Renal cortical epithelial cell (primary cell): ENCODE measurements around the gene FBXO33. TPM values are rescaled to one million over a fixed set of nuclear protein-coding genes. Genes with fewer than 3 reads are reported as not detected.
"Not testable (repeated sequence)": the region's sequence is repeated elsewhere in the genome, so short reads cannot be mapped to it uniquely, and the experiment has no call there.

Source experiments
- DNase-seq: peaks from one replicate; pipeline ENCODE4 v3.0.0-alpha.2; 2011; ENCODE audit warnings: low read depth
- total RNA-seq: library from RNA; depleted of rRNA; stranded (reverse); fragments of >200 nt; gene quantifications from 2 replicates; pipeline ENCODE4 v1.2.3, GENCODE V29; 2014

Gene FBXO33
- total RNA-seq, 1 donor from 2014 or later = 22.4 TPM

GRCh38 chr14:39370415-39370814 lies 61.8 kb downstream of the FBXO33 start:
- no peak for DNase-seq

GRCh38 chr14:39369029-39369428 lies 63.2 kb downstream of the FBXO33 start:
- no peak for DNase-seq

GRCh38 chr14:39368261-39368959 lies 63.8 kb downstream of the FBXO33 start:
- peak; percentile 61 for DNase-seq

- no peak for DNase-seq
These were observed 64.9 kb downstream of the FBXO33 start for GRCh38 chr14:39367387-39367751.

GRCh38 chr14:39366460-39367386 lies 65.5 kb downstream of the FBXO33 start:
- DNase-seq = no peak

DNA sequence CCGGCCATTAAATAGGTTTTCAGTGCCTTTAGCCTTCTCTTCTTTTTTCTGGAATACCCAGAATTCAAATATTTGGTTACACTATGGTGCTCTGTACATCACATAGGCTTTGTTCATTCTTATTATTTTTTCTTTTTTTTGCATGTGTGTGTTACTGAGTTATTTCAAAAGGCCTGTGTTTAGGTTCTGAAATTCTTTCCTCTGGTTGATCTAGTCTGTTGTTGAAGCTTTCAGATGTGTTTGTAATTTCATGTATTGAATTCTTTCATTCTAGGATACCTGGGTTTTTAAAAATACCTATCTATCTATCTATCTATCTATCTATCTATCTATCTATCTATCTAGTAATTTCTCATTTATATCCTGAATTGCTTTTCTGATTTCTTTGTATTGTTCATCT lies 66.9 kb downstream of the FBXO33 start:
- DNase-seq = no peak

DNA sequence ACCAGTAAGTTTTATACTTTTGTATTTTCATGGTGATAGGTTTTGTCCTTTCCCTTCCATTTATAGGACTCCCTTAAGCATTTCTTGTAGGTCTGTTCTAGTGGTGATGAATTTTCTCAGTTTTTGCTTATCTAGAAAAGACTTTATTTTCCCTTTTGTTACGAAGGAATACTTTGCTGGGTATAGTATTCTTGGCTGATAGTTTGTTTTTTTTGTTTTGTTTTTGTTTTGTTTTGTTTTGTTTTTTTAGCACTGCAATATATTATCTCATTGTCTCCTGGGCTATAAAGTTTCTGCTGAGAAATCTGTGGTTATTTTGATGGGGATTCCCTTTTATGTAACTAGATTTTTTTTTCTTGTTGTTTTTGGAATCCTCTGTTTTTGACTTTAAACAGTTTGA lies 67.7 kb downstream of the FBXO33 start:
- no peak for DNase-seq

DNA sequence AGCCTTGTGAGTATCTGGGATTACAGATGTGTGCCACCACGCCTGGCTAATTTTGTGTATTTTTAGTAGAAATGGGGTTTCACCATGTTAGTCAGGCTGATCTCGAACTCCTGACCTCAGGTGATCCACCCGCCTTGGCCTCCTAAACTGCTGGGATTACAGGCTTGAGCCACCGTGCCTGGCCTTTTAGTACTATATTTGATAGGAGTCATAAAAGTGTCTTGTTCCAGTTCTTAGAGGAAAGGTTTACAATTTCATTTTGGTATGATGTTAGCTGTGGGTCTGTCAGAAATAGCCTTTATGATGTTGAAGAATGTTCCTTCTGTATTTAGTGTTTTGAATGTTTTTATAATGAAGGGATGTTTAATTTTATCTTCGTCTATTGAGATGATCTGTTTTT lies 70.7 kb downstream of the FBXO33 start:
- not testable (repeated sequence) for DNase-seq

DNA sequence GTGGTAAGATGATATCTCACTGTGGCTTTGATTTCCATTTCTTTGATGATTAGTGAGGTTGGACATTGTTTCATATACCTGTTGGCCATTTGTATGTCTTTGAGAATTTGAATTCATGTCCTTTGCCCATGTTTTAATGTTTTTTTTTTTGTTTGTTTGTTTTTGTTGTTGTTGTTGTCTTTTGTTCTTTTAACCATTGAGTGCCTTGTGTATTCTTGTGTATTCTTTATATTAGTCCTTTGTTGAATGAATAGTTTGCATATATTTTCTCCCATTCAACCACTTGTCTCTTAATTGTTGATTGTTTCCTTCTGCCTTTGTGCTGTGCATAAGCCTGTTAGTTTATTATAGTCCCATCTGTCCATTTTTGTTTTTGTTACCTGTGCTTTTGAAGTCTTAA lies 71.9 kb downstream of the FBXO33 start:
- DNase-seq = no peak

- not testable (repeated sequence) for DNase-seq
These were observed 73.2 kb downstream of the FBXO33 start for GRCh38 chr14:39359069-39359468.

DNA sequence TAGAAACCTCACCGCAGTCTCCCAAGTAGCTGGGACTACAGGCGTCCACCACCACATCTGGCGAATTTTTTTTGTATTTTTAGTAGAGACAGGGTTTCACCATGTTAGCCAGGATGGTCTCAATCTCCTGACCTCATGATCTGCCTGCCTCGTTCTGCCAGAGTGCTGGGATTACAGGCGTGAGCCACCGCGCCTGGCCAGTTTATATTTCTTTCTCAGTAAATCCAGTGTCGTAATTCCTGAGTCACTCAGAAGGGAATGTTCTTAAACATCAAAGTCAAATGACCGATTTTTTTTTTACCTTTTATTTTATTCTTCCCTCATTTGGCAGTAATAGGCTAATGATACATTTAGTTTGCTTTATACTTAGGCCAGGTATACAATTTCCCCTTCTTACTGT lies 80.5 kb downstream of the FBXO33 start:
- no peak for DNase-seq

- DNase-seq = no peak
These were observed 81.4 kb downstream of the FBXO33 start for GRCh38 chr14:39350866-39351265.

Other genes starting within 250 kb of the FBXO33 start
- gene MIA2, start 198.5 kb downstream of the FBXO33 start, total RNA-seq = 41.8 and 81.8 TPM in 2 replicates